Endothelial cell of umbilical vein (primary cell): Measurements from ENCODE around the gene VPS52.

Source experiments
- CTCF ChIP-seq, 2 donors: IDR thresholded peaks; 1 replicate in 1 of 2; 2 replicates in 1 of 2; pipeline ENCODE4 v1.5.1; 2011; ENCODE audit warnings: low read length in 2 of 2, mild to moderate bottlenecking in 2 of 2, moderate library complexity in 2 of 2, control low read depth in 1 of 2, inconsistent platforms in 1 of 2, low read depth in 1 of 2; ENCODE audit not compliant: insufficient read depth in 1 of 2; ENCODE audit errors: extremely low read depth in 1 of 2
- EZH2 ChIP-seq: IDR thresholded peaks from 2 replicates; pipeline ENCODE4 v1.6.1; 2012; ENCODE audit warnings: borderline replicate concordance, low read depth, mild to moderate bottlenecking, moderate library complexity, low read length, inconsistent platforms; ENCODE audit not compliant: severe bottlenecking
- MYC ChIP-seq: IDR thresholded peaks from one replicate; pipeline ENCODE4 v1.6.1; 2011; ENCODE audit warnings: mild to moderate bottlenecking, low read depth, low read length
- POLR2A ChIP-seq: IDR thresholded peaks from 2 replicates; pipeline ENCODE4 v1.6.1; 2012; ENCODE audit warnings: low read depth, mild to moderate bottlenecking, control low read depth, low read length

GRCh38 chr6:33314943-33315792 is 43.5 kb upstream of the VPS52 start:
- no peak for TF ChIP-seq EZH2
- TF ChIP-seq MYC = no peak
- TF ChIP-seq CTCF (IDR thresholded peaks at IDR 0.05; ENCODE audit: extremely low read depth in 1 of 2, insufficient read depth in 1 of 2, low read depth in 1 of 2, low read length in 2 of 2) = no peak
- no peak for TF ChIP-seq POLR2A
